Measurements from ENCODE around the gene USP48. TPM values are rescaled to one million over a fixed set of nuclear protein-coding genes. Genes with fewer than 3 reads are reported as not detected.

Gene USP48
- total RNA-seq, 1 donor from 2014 or later, result 56.4 TPM

- peak; percentile 94 for ATAC-seq
- H3K4me3 ChIP-seq, result no peak overlapping the region
- intact Hi-C loops (cut with DNase I), result no loop called here
- H3K36me3 ChIP-seq, result no peaks in the 10 kb centered on the region
- peak; percentile 90 for DNase-seq
- no peak overlapping the region for H3K27ac ChIP-seq
- H3K4me1 ChIP-seq, result peaks cover 3% of the 10 kb centered on the region
- H3K27me3 ChIP-seq, result peaks cover 9% of the 10 kb centered on the region
- peak; percentile 91 for TF ChIP-seq CTCF (IDR thresholded peaks at IDR 0.05)
- H3K9me3 ChIP-seq, result no peaks in the 10 kb centered on the region
Observed at GRCh38 chr1:21659099-21659923, 123.6 kb downstream of the USP48 start.

- no peak for DNase-seq
- H3K4me3 ChIP-seq, result no peak overlapping the region
- H3K9me3 ChIP-seq, result no peaks in the 10 kb centered on the region
- no peak overlapping the region for H3K27ac ChIP-seq
- intact Hi-C loops (cut with DNase I), result no loop called here
- no peaks in the 10 kb centered on the region for H3K36me3 ChIP-seq
- peaks cover 9% of the 10 kb centered on the region for H3K27me3 ChIP-seq
- H3K4me1 ChIP-seq, result peaks cover 3% of the 10 kb centered on the region
- ATAC-seq, result no peak
- TF ChIP-seq CTCF (IDR thresholded peaks at IDR 0.05), result no peak
Observed at GRCh38 chr1:21657456-21658190, 125.3 kb downstream of the USP48 start.

GRCh38 chr1:21655748-21656147, 127.2 kb downstream of the USP48 start:
- intact Hi-C loops (cut with DNase I), result no loop called here

GRCh38 chr1:21655259-21655658, 127.7 kb downstream of the USP48 start:
- Histone ChIP-seq H3K36me3 (no peaks in the 10 kb centered on the region), H3K4me3 (no peak overlapping the region), H3K4me1 (peaks cover 14% of the 10 kb centered on the region), H3K9me3 (no peaks in the 10 kb centered on the region), H3K27me3 (peaks cover 9% of the 10 kb centered on the region), H3K27ac (no peak overlapping the region)
- no peak for ATAC-seq
- intact Hi-C loops (cut with DNase I), result no loop called here
- DNase-seq, result no peak
- TF ChIP-seq CTCF (IDR thresholded peaks at IDR 0.05), result no peak

More at GRCh38 chr1:21655748-21656147, 127.2 kb downstream of the USP48 start:
- no peaks in the 10 kb centered on the region for H3K36me3 ChIP-seq
- ATAC-seq, result peak; percentile 13
- H3K27ac ChIP-seq, result no peak overlapping the region
- DNase-seq, result peak; percentile 63
- no peak for TF ChIP-seq CTCF (IDR thresholded peaks at IDR 0.05)
- no peak overlapping the region for H3K4me3 ChIP-seq
- no peaks in the 10 kb centered on the region for H3K9me3 ChIP-seq
- H3K4me1 ChIP-seq, result peaks cover 11% of the 10 kb centered on the region
- H3K27me3 ChIP-seq, result peaks cover 9% of the 10 kb centered on the region

GRCh38 chr1:21654209-21654608, 128.7 kb downstream of the USP48 start:
- intact Hi-C loops (cut with DNase I), result no loop called here
- H3K27me3 ChIP-seq, result no peaks in the 10 kb centered on the region
- H3K4me1 ChIP-seq, result peaks cover 11% of the 10 kb centered on the region
- no peak for DNase-seq
- H3K4me3 ChIP-seq, result no peak overlapping the region
- H3K9me3 ChIP-seq, result no peaks in the 10 kb centered on the region
- ATAC-seq, result no peak
- H3K27ac ChIP-seq, result no peak overlapping the region
- H3K36me3 ChIP-seq, result no peaks in the 10 kb centered on the region
- TF ChIP-seq CTCF (IDR thresholded peaks at IDR 0.05), result no peak

All from upper lobe of right lung (tissue), 1 donor.